ENCODE data around the gene DHRS12.

The DHRS12 gene

DNA sequence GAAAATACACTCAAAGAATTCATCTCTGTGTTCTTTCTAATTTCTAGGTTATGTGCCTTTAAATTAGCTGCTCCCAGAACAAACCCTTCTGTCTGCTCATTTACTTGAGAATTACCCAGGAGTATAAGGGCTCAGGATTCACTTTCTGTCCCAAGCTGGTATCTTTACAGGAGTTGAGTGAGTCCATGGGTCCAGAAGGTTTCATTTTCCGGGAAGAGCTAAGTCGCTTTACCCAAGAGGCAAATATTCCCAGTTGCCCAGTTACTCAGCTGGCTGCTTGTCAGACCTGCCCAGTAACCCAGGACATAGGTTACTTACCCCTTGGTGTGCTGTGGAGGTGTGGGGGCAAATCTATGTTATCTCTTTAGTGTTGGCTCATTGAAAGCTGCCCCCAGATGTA lies 47.3 kb downstream of the DHRS12 start:
- WGBS (ENCODE audit: extremely low coverage, insufficient coverage, insufficient read length): no CpG with 5 or more reads among the region's 2 CpGs
- no peak overlapping the region for H4K8ac ChIP-seq (ENCODE audit: low read depth, low read length)

GRCh38 chr13:51747438-51748434 lies 56.2 kb downstream of the DHRS12 start:
- Histone ChIP-seq H2AK5ac (ENCODE audit: low read length) (no peak overlapping the region), H3K14ac (ENCODE audit: low read length) (no peak overlapping the region), H3K23ac (ENCODE audit: low read length) (no peak overlapping the region), H2BK120ac (ENCODE audit: insufficient read depth, low read length, poor library complexity) (no peak overlapping the region), H3K36me3 (ENCODE audit: control insufficient read depth in 1 of 2, insufficient read depth in 2 of 2, low read length in 2 of 2) (peaks cover 13% of the 10 kb centered on the region in 2 experiments), H3K9ac (ENCODE audit: low read length) (no peak overlapping the region), H3K4me3 (ENCODE audit: low read depth, low read length) (peak overlapping the region; percentile 50), H2BK5ac (ENCODE audit: low read depth, low read length, poor library complexity) (no peak overlapping the region), H2BK12ac (ENCODE audit: low read length) (no peak overlapping the region), H3K18ac (ENCODE audit: low read length) (no peak overlapping the region), H4K91ac (ENCODE audit: low read depth, low read length) (no peak overlapping the region), H3K4me1 (ENCODE audit: control insufficient read depth in 1 of 2, insufficient read depth in 2 of 2, low read length in 2 of 2) (no peaks in the 10 kb centered on the region), H3K4ac (ENCODE audit: low read depth, low read length) (no peak overlapping the region), H3K9me3 (ENCODE audit: insufficient read depth, low read depth, low read length) (peaks cover 6% of the 10 kb centered on the region), H3K79me1 (ENCODE audit: low read length) (no peaks in the 10 kb centered on the region), H3K79me2 (ENCODE audit: control insufficient read depth, insufficient read depth, low read length, poor library complexity) (no peaks in the 10 kb centered on the region), H3K27ac (ENCODE audit: low read depth, low read length) (no peak overlapping the region), H2AFZ (ENCODE audit: insufficient read depth, low read length, poor library complexity) (no peak overlapping the region), H3K4me2 (ENCODE audit: low read length) (no peak overlapping the region), H3K27me3 (ENCODE audit: insufficient read depth, low read length) (no peaks in the 10 kb centered on the region), H4K8ac (ENCODE audit: low read depth, low read length) (no peak overlapping the region), H4K12ac (ENCODE audit: low read depth, low read length) (no peak overlapping the region)
- no peak for DNase-seq
- 100% methylated on average over 1 of the region's 9 CpGs for WGBS (ENCODE audit: extremely low coverage, insufficient coverage, insufficient read length)

More for the DNA sequence above, 47.3 kb downstream of the DHRS12 start:
- Histone ChIP-seq H3K18ac (ENCODE audit: low read length) (no peak overlapping the region), H3K36me3 (ENCODE audit: control insufficient read depth in 1 of 2, insufficient read depth in 2 of 2, low read length in 2 of 2) (peaks cover 16 to 44% of the 10 kb centered on the region in 2 experiments), H3K23ac (ENCODE audit: low read length) (no peak overlapping the region), H2BK5ac (ENCODE audit: low read depth, low read length, poor library complexity) (no peak overlapping the region), H3K14ac (ENCODE audit: low read length) (no peak overlapping the region), H2AFZ (ENCODE audit: insufficient read depth, low read length, poor library complexity) (no peak overlapping the region), H3K79me2 (ENCODE audit: control insufficient read depth, insufficient read depth, low read length, poor library complexity) (no peaks in the 10 kb centered on the region), H2BK12ac (ENCODE audit: low read length) (no peak overlapping the region), H3K79me1 (ENCODE audit: low read length) (no peaks in the 10 kb centered on the region), H3K27me3 (ENCODE audit: insufficient read depth, low read length) (no peaks in the 10 kb centered on the region), H3K4me2 (ENCODE audit: low read length) (no peak overlapping the region), H2BK120ac (ENCODE audit: insufficient read depth, low read length, poor library complexity) (no peak overlapping the region), H3K4ac (ENCODE audit: low read depth, low read length) (no peak overlapping the region), H3K27ac (ENCODE audit: low read depth, low read length) (no peak overlapping the region), H3K4me1 (ENCODE audit: control insufficient read depth in 1 of 2, insufficient read depth in 2 of 2, low read length in 2 of 2) (no peaks in the 10 kb centered on the region), H4K12ac (ENCODE audit: low read depth, low read length) (no peak overlapping the region), H3K9ac (ENCODE audit: low read length) (no peak overlapping the region), H3K9me3 (ENCODE audit: insufficient read depth, low read depth, low read length) (peaks cover under 1% of the 10 kb centered on the region), H3K4me3 (ENCODE audit: low read depth, low read length) (no peak overlapping the region), H4K91ac (ENCODE audit: low read depth, low read length) (no peak overlapping the region), H2AK5ac (ENCODE audit: low read length) (no peak overlapping the region)
- no peak for DNase-seq

- Histone ChIP-seq H3K27me3 (ENCODE audit: insufficient read depth, low read length) (no peaks in the 10 kb centered on the region), H3K4me1 (ENCODE audit: control insufficient read depth in 1 of 2, insufficient read depth in 2 of 2, low read length in 2 of 2) (no peaks in the 10 kb centered on the region)
These were observed 57.2 kb downstream of the DHRS12 start for GRCh38 chr13:51746802-51747201.

GRCh38 chr13:51745243-51745642 lies 58.7 kb downstream of the DHRS12 start:
- no peaks in the 10 kb centered on the region for H3K79me1 ChIP-seq (ENCODE audit: low read length)

More at GRCh38 chr13:51746802-51747201, 57.2 kb downstream of the DHRS12 start:
- DNase-seq: no peak
- H2AK5ac ChIP-seq (ENCODE audit: low read length): no peak overlapping the region
- no peaks in the 10 kb centered on the region for H3K79me1 ChIP-seq (ENCODE audit: low read length)
- no peak overlapping the region for H2BK120ac ChIP-seq (ENCODE audit: insufficient read depth, low read length, poor library complexity)
- H3K9me3 ChIP-seq (ENCODE audit: insufficient read depth, low read depth, low read length): peaks cover 6% of the 10 kb centered on the region
- no peak overlapping the region for H2BK5ac ChIP-seq (ENCODE audit: low read depth, low read length, poor library complexity)
- no CpG with 5 or more reads among the region's 2 CpGs for WGBS (ENCODE audit: extremely low coverage, insufficient coverage, insufficient read length)
- no peak overlapping the region for H3K4me3 ChIP-seq (ENCODE audit: low read depth, low read length)
- H3K23ac ChIP-seq (ENCODE audit: low read length): no peak overlapping the region
- peaks cover 9 to 10% of the 10 kb centered on the region in 2 experiments for H3K36me3 ChIP-seq (ENCODE audit: control insufficient read depth in 1 of 2, insufficient read depth in 2 of 2, low read length in 2 of 2)
- H3K4ac ChIP-seq (ENCODE audit: low read depth, low read length): no peak overlapping the region
- H3K27ac ChIP-seq (ENCODE audit: low read depth, low read length): no peak overlapping the region
- no peak overlapping the region for H2AFZ ChIP-seq (ENCODE audit: insufficient read depth, low read length, poor library complexity)
- H4K91ac ChIP-seq (ENCODE audit: low read depth, low read length): no peak overlapping the region
- H2BK12ac ChIP-seq (ENCODE audit: low read length): no peak overlapping the region
- no peak overlapping the region for H4K8ac ChIP-seq (ENCODE audit: low read depth, low read length)
- no peak overlapping the region for H3K14ac ChIP-seq (ENCODE audit: low read length)
- no peak overlapping the region for H4K12ac ChIP-seq (ENCODE audit: low read depth, low read length)
- H3K79me2 ChIP-seq (ENCODE audit: control insufficient read depth, insufficient read depth, low read length, poor library complexity): no peaks in the 10 kb centered on the region
- H3K4me2 ChIP-seq (ENCODE audit: low read length): no peak overlapping the region
- no peak overlapping the region for H3K9ac ChIP-seq (ENCODE audit: low read length)
- H3K18ac ChIP-seq (ENCODE audit: low read length): no peak overlapping the region

More at GRCh38 chr13:51745243-51745642, 58.7 kb downstream of the DHRS12 start:
- no CpG with 5 or more reads among the region's 2 CpGs for WGBS (ENCODE audit: extremely low coverage, insufficient coverage, insufficient read length)
- H2BK5ac ChIP-seq (ENCODE audit: low read depth, low read length, poor library complexity): no peak overlapping the region
- H2AK5ac ChIP-seq (ENCODE audit: low read length): no peak overlapping the region
- H3K9me3 ChIP-seq (ENCODE audit: insufficient read depth, low read depth, low read length): peaks cover 6% of the 10 kb centered on the region
- H3K27me3 ChIP-seq (ENCODE audit: insufficient read depth, low read length): no peaks in the 10 kb centered on the region
- no peak overlapping the region for H3K23ac ChIP-seq (ENCODE audit: low read length)
- H2BK12ac ChIP-seq (ENCODE audit: low read length): no peak overlapping the region
- H4K12ac ChIP-seq (ENCODE audit: low read depth, low read length): no peak overlapping the region
- no peak for DNase-seq
- no peak overlapping the region for H4K91ac ChIP-seq (ENCODE audit: low read depth, low read length)
- H2BK120ac ChIP-seq (ENCODE audit: insufficient read depth, low read length, poor library complexity): no peak overlapping the region
- no peaks in the 10 kb centered on the region for H3K4me1 ChIP-seq (ENCODE audit: control insufficient read depth in 1 of 2, insufficient read depth in 2 of 2, low read length in 2 of 2)
- H3K27ac ChIP-seq (ENCODE audit: low read depth, low read length): no peak overlapping the region
- no peak overlapping the region for H4K8ac ChIP-seq (ENCODE audit: low read depth, low read length)
- H3K9ac ChIP-seq (ENCODE audit: low read length): no peak overlapping the region
- peaks cover 9 to 20% of the 10 kb centered on the region in 2 experiments for H3K36me3 ChIP-seq (ENCODE audit: control insufficient read depth in 1 of 2, insufficient read depth in 2 of 2, low read length in 2 of 2)
- no peak overlapping the region for H3K4me3 ChIP-seq (ENCODE audit: low read depth, low read length)
- no peak overlapping the region for H2AFZ ChIP-seq (ENCODE audit: insufficient read depth, low read length, poor library complexity)
- no peak overlapping the region for H3K18ac ChIP-seq (ENCODE audit: low read length)
- H3K14ac ChIP-seq (ENCODE audit: low read length): no peak overlapping the region
- no peak overlapping the region for H3K4me2 ChIP-seq (ENCODE audit: low read length)
- no peaks in the 10 kb centered on the region for H3K79me2 ChIP-seq (ENCODE audit: control insufficient read depth, insufficient read depth, low read length, poor library complexity)
- no peak overlapping the region for H3K4ac ChIP-seq (ENCODE audit: low read depth, low read length)
